Measurements from ENCODE around the gene MRGPRG. TPM values are rescaled to one million over a fixed set of nuclear protein-coding genes. Genes with fewer than 3 reads are reported as not detected.
A peak's percentile ranks its signal among the peaks of the same experiment; 100 is the strongest.

Gene MRGPRG
- total and polyA plus RNA-seq, 9 of the 15 experiments (the other 6 are each of a cell fraction or from before 2014, with no cell fraction given), result not detected

DNA sequence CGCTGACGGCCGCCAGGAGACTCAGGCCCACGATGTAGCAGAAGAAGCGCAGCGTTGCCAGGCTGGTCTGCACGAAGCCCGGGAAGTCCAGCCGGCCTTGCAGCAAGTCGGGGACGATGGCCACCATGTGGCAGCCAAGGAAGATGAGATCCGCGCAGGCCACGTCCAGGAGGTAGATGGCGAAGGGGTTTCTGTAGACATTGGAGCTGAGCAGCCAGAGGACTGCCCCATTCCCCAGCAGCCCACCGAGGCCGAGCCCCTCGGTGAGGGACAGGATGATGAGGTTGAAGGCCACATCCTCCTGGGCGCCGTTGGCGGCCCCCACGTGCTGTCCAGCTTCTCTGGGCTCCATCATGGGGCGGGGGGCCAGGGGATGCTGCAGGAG, 9.8 kb upstream of the MRGPRG start:
- no TSS peak for BruUV-seq (replicated peaks)

DNA sequence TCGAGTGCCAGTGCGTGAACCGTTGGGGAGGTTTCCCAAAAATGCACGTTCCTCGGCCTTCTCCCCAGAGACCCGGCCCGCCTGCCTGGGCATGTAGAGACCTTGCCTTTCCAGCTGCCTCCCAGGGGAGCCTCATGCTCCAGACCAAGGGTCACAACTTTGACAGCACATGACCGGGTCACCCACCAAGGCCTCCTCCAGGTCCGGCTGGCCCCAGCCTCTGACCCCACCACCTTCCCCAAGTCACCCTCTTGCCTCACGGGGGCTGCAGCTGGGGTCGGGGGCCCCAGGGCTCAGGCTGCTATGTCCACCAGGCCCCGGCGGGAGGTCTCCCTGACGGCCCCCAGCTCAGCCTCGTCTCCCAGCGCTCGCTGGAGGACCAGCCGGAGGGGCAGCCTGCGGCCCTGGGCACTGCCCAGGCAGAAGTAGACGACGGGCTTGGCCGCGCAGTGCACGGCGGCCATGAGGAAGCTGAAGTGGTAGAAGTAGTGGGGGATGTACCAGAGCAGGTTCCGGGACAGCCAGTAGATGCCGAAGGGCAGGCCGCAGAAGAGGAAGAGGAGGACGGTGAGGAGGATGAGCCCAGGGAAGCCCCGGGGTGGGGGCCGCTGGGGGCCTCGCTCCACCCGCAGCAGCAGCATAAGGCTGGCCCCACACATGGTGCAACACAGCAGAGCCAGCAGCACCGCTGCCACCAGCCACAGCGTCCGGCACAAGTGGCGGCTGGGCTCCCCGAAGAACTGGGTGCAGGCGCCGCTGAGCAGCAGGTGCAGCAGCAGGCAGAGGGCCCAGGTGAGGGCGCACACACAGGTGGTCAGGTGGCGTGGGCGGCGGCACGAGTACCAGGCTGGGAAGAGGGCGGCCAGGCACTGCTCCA, 9.2 kb upstream of the MRGPRG start:
- Histone ChIP-seq H3K79me2 (ENCODE audit: control insufficient read depth, insufficient read depth, low read length) (no peaks in the 10 kb centered on the region), H3K4me1 (replicated peaks in 1 of 2; ENCODE audit: control insufficient read depth in 2 of 2, insufficient read depth in 2 of 2, low read length in 2 of 2) (peaks cover 23 to 90% of the 10 kb centered on the region in 2 experiments), H3K27me3 (ENCODE audit: control insufficient read depth in 2 of 2, insufficient read depth in 2 of 2, low read length in 2 of 2) (no peaks in the 10 kb centered on the region), H3K36me3 (ENCODE audit: control insufficient read depth, insufficient read depth, low read length) (no peaks in the 10 kb centered on the region), H2AFZ (ENCODE audit: low read depth, low read length) (no peak overlapping the region), H3K4me3 (no peak overlapping the region), H3K9me1 (ENCODE audit: control insufficient read depth, insufficient read depth, low read length) (peaks cover 4% of the 10 kb centered on the region), H3K27ac (ENCODE audit: extremely low read depth, low read depth, low read length) (no peak overlapping the region), H3K9ac (ENCODE audit: insufficient read depth in 1 of 2, low read depth in 2 of 2, low read length in 2 of 2) (no peak overlapping the region), H3K9me3 (replicated peaks; ENCODE audit: control insufficient read depth, insufficient read depth, low read depth, low read length) (no peaks in the 10 kb centered on the region), H4K20me1 (replicated peaks; ENCODE audit: control insufficient read depth, insufficient read depth, low read length) (no peaks in the 10 kb centered on the region), H3K4me2 (ENCODE audit: insufficient read depth, low read length) (no peak overlapping the region)
- intact Hi-C loops (cut with micrococcal nuclease) (no loop called here), in situ Hi-C loops (cut with MboI) (no loop called here)
- no peak for FAIRE-seq
- BruUV-seq (replicated peaks), result no TSS peak
- TF ChIP-seq ZBTB33 (CRISPR knock-in tag; IDR thresholded peaks at IDR 0.05) (0 out of 2 replicates have a peak, but pooled peaks have one; percentile 16), DNMT1 (IDR thresholded peaks at IDR 0.05) (no peak), SNRNP70 (optimal IDR thresholded peaks at IDR 0.05; ENCODE audit: low read depth, low read length) (no peak), HNRNPL (IDR thresholded peaks at IDR 0.05; ENCODE audit: low read depth, low read length) (0 out of 2 replicates have a peak, but pooled peaks have one; percentile 30), PTBP1 (IDR thresholded peaks at IDR 0.05; ENCODE audit: low read depth, low read length) (no peak)
- CTCF ChIA-PET (ENCODE audit: low intra/inter-chr PET ratio), result no interaction called here
- ATAC-seq, result no peak
- POLR2A ChIA-PET, result interaction anchor here (0.6 to 1.4 kb wide), 2 partner anchors 10 to 1624 kb away, joined by 3 read pairs; no protein-coding TSS in a partner anchor
- no peak for DNase-seq (ENCODE audit: extremely low read depth in 1 of 4, low spot score in 3 of 4)
- 69% methylated on average over 33 of the region's 46 CpGs for WGBS (ENCODE audit: insufficient coverage, low coverage, missing lambda C conversion rate)

More for the DNA sequence above, 9.8 kb upstream of the MRGPRG start:
- Histone ChIP-seq H3K4me2 (ENCODE audit: insufficient read depth, low read length) (no peak overlapping the region), H3K27me3 (ENCODE audit: control insufficient read depth in 2 of 2, insufficient read depth in 2 of 2, low read length in 2 of 2) (no peaks in the 10 kb centered on the region), H3K27ac (ENCODE audit: extremely low read depth, low read depth, low read length) (no peak overlapping the region), H4K20me1 (replicated peaks; ENCODE audit: control insufficient read depth, insufficient read depth, low read length) (no peaks in the 10 kb centered on the region), H3K4me1 (replicated peaks in 1 of 2; ENCODE audit: control insufficient read depth in 2 of 2, insufficient read depth in 2 of 2, low read length in 2 of 2) (peaks cover 20 to 88% of the 10 kb centered on the region in 2 experiments), H3K9me3 (replicated peaks; ENCODE audit: control insufficient read depth, insufficient read depth, low read depth, low read length) (no peaks in the 10 kb centered on the region), H3K36me3 (ENCODE audit: control insufficient read depth, insufficient read depth, low read length) (no peaks in the 10 kb centered on the region), H3K79me2 (ENCODE audit: control insufficient read depth, insufficient read depth, low read length) (no peaks in the 10 kb centered on the region), H3K9ac (ENCODE audit: insufficient read depth in 1 of 2, low read depth in 2 of 2, low read length in 2 of 2) (no peak overlapping the region), H2AFZ (ENCODE audit: low read depth, low read length) (no peak overlapping the region), H3K4me3 (no peak overlapping the region), H3K9me1 (ENCODE audit: control insufficient read depth, insufficient read depth, low read length) (peaks cover 4% of the 10 kb centered on the region)
- in situ Hi-C loops (cut with MboI), result no loop called here
- DNase-seq (ENCODE audit: extremely low read depth in 1 of 4, low spot score in 3 of 4), result no peak
- TF ChIP-seq KAT2B (IDR thresholded peaks at IDR 0.05; ENCODE audit: low read depth, low read length) (no peak), THRAP3 (IDR thresholded peaks at IDR 0.05; ENCODE audit: borderline replicate concordance) (no peak)
- intact Hi-C loops (cut with micrococcal nuclease), result no loop called here
- POLR2A ChIA-PET, result no interaction called here
- WGBS (ENCODE audit: insufficient coverage, low coverage, missing lambda C conversion rate), result 55% methylated on average over 20 of the region's 23 CpGs
- no peak for ATAC-seq
- no peak for FAIRE-seq
- CTCF ChIA-PET (ENCODE audit: low intra/inter-chr PET ratio), result no interaction called here

All from K562 (cell line).